ENCODE data around the gene CYGB.

CYGB gene

DNA sequence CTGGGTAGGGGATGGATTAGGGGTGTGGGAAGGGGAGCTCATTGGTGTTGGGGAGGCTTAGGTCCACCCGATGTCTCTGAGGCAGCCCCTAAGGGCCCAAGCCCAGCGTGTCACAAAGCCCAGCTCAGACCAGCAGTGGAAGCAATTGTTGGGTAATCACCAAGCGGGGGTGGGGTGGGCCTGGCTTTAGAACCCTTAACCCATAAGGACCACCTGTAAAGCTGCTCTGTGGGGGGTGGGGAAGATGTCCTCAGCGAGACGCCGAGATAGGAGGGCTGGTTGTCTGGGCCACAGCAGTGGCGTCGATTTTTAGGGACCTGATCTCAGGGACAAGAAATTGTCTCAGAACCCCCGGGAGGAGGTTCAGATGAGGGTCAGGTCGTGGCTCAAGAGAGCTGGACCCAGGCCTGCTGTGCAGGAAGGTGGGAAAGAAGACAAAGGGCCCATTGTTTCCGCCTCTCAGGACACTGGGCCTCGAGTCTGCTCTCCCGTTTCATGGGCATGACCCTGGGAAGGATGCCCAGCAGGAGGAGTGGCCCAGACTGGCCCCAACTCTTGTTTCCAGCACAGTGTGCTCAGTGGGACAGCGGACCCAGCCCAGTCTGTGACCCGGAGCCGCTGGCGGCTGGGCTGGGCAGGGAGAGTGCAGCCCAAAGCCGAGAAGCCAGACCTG lies 32.2 kb upstream of the CYGB start:
- DNase-seq (ENCODE audit: low read depth, low spot score): no peak
- no peak for TF ChIP-seq CTCF (IDR thresholded peaks at IDR 0.05; ENCODE audit: insufficient read depth, low read length, missing control alignments)
- POLR2A ChIA-PET: interaction anchor here (0.7 kb wide), 1 partner anchor 32 kb away, joined by 3 read pairs; the partner anchor contains the start of gene CYGB
- CTCF ChIA-PET: interaction anchor here (1.6 to 4.6 kb wide), 2 partner anchors 12 to 55 kb away, joined by 4 to 21 read pairs; no protein-coding TSS in a partner anchor
- no peak overlapping the region for H3K4me3 ChIP-seq (ENCODE audit: low read depth, low read length)

DNA sequence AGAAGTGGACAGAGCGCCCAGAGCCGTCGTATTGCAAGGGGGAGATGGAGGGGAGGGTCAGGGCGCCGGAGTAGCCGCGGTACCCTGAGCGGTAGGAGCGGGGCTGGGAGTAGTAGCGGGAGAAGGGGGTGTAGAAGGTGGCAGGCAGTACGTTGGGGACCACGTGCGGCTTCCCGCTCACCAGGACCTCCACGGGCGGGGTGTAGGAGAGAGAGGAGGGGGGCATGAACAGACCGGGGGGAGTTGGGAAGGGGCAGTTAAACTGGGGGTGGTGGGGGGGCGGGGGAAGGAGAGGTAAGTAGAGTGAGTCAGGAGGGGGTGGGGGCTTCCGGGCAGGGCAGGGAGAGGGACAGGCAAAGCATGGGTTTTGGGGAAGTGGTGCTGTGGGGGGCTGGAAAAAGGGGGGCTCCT lies 31.3 kb upstream of the CYGB start:
- ChIA-PET POLR2A (no interaction called here), CTCF (interaction anchor here (4.6 kb wide), 1 partner anchor 11 kb away, joined by 21 read pairs; no protein-coding TSS in a partner anchor)
- TF ChIP-seq CTCF (IDR thresholded peaks at IDR 0.05; ENCODE audit: insufficient read depth, low read length, missing control alignments): no peak
- H3K4me3 ChIP-seq (ENCODE audit: low read depth, low read length): no peak overlapping the region
- DNase-seq (ENCODE audit: low read depth, low spot score): no peak

- POLR2A ChIA-PET: no interaction called here
- no peak for DNase-seq (ENCODE audit: low read depth, low spot score)
- no peak for TF ChIP-seq CTCF (IDR thresholded peaks at IDR 0.05; ENCODE audit: insufficient read depth, low read length, missing control alignments)
- CTCF ChIA-PET: interaction anchor here (0.7 to 4.6 kb wide), 5 partner anchors 9 to 56 kb away, joined by 3 to 21 read pairs (median 14); no protein-coding TSS in a partner anchor
- H3K4me3 ChIP-seq (ENCODE audit: low read depth, low read length): no peak overlapping the region
Observed at GRCh38 chr17:76567634-76568432, 30.3 kb upstream of the CYGB start.

DNA sequence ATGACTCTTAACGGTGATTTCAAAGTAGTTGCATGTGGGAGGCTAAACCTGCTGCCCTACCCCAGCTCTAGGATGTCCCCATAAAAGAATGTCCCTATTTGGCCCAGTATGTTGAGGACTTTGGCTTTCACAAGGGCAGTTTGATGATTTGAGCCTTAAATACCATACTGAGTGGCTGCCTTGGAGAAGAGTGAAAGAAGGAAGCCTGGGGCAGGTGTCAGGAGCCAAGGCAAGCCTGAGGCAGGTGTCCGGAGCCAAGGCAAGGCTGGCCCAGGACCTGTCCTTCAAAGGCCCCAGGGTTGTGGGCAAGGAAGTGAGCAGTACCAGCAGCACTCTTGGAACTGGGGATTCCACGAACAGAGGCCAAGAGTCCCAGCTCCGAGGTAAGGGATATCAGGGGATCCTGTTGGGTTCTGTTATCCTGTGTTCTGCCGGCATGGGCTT lies 29.5 kb upstream of the CYGB start:
- POLR2A ChIA-PET: interaction anchor here (1.1 kb wide), 1 partner anchor 57 kb away, joined by 3 read pairs; no protein-coding TSS in a partner anchor
- H3K4me3 ChIP-seq (ENCODE audit: low read depth, low read length): no peak overlapping the region
- CTCF ChIA-PET: interaction anchor here (0.6 to 4.6 kb wide), 6 partner anchors 9 to 57 kb away, joined by 3 to 21 read pairs (median 9); no protein-coding TSS in a partner anchor
- no peak for DNase-seq (ENCODE audit: low read depth, low spot score)
- no peak for TF ChIP-seq CTCF (IDR thresholded peaks at IDR 0.05; ENCODE audit: insufficient read depth, low read length, missing control alignments)

DNA sequence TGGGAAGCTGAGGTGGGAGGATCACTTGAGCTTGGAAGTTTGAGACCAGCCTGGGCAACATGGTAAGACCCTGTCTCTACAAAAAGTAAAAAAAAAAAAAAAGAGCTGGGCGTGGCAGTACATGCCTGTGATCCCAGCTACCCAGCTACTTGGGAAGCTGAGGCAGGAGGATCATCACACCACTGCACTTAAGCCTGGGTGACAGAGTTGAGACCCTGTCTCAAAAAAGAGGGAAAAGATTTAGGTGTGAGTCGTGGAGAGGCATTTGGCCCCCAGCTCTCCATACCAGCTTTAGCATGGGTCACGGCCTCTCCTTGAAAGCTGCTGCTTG lies 29.1 kb upstream of the CYGB start:
- CTCF ChIA-PET: interaction anchor here (0.6 to 4.6 kb wide), 5 partner anchors 9 to 58 kb away, joined by 3 to 21 read pairs (median 14); no protein-coding TSS in a partner anchor
- POLR2A ChIA-PET: interaction anchor here (0.5 to 1.1 kb wide), 2 partner anchors 57 to 146 kb away, joined by 3 read pairs; no protein-coding TSS in a partner anchor
- DNase-seq (ENCODE audit: low read depth, low spot score): no peak
- TF ChIP-seq CTCF (IDR thresholded peaks at IDR 0.05; ENCODE audit: insufficient read depth, low read length, missing control alignments): no peak
- no peak overlapping the region for H3K4me3 ChIP-seq (ENCODE audit: low read depth, low read length)
